Nephron progenitor cell (in vitro differentiated cells): Measurements from ENCODE around the gene SLC35F1.

ENCODE experiments used
- DNase-seq: peaks from one replicate; pipeline ENCODE4 v3.0.0; 2021
- H3K27ac Mint-ChIP-seq: 2 replicates; pipeline ENCODE4 v1.8.0; 2021; ENCODE audit warnings: mild to moderate bottlenecking, moderate library complexity, mixed read lengths
- H3K27me3 Mint-ChIP-seq: 2 replicates; pipeline ENCODE4 v1.8.0; 2021; ENCODE audit warnings: mild to moderate bottlenecking, low read depth, mixed read lengths; ENCODE audit not compliant: poor library complexity
- H3K36me3 Mint-ChIP-seq: 2 replicates; pipeline ENCODE4 v1.8.0; 2021; ENCODE audit warnings: low read depth, mixed read lengths
- H3K4me1 Mint-ChIP-seq: 2 replicates; pipeline ENCODE4 v1.8.0; 2021; ENCODE audit warnings: mixed read lengths
- H3K4me3 Mint-ChIP-seq: 2 replicates; pipeline ENCODE4 v1.8.0; 2021; ENCODE audit warnings: mild to moderate bottlenecking, moderate library complexity, mixed read lengths
- H3K9me3 Mint-ChIP-seq: 2 replicates; pipeline ENCODE4 v1.8.0; 2021; ENCODE audit warnings: mild to moderate bottlenecking, moderate library complexity, mixed read lengths
- TF ChIP-seq, protein P1 (sequence below): fragments of 200-600 bp; sonication (generic); IDR thresholded peaks from 2 replicates; pipeline ENCODE4 v1.5.0; 2021; ENCODE audit warnings: antibody characterized with exemption

SLC35F1 gene

DNA sequence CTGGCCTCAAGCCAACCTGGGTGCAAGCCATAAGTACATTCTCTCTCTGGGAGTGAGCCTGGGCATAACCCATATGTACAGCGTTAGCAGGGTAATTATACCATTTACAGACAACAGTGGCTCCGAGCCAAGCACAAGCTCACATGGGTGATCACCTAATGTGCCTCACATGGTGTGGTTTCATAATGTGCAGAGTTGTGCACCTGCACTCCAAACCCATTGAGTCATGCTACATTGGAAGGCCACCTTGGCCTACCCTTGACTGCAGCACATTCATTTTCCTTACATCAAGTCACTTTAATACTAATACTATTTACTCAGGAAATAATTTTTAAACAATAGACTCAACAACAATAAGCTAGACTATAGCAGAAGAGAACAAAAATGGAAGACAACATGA lies 446.5 kb downstream of the SLC35F1 start:
- DNase-seq: no peak
- H3K4me3 Mint-ChIP-seq: no peak overlapping the region
- TF ChIP-seq, protein P1, sequence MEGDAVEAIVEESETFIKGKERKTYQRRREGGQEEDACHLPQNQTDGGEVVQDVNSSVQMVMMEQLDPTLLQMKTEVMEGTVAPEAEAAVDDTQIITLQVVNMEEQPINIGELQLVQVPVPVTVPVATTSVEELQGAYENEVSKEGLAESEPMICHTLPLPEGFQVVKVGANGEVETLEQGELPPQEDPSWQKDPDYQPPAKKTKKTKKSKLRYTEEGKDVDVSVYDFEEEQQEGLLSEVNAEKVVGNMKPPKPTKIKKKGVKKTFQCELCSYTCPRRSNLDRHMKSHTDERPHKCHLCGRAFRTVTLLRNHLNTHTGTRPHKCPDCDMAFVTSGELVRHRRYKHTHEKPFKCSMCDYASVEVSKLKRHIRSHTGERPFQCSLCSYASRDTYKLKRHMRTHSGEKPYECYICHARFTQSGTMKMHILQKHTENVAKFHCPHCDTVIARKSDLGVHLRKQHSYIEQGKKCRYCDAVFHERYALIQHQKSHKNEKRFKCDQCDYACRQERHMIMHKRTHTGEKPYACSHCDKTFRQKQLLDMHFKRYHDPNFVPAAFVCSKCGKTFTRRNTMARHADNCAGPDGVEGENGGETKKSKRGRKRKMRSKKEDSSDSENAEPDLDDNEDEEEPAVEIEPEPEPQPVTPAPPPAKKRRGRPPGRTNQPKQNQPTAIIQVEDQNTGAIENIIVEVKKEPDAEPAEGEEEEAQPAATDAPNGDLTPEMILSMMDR: no peak

DNA sequence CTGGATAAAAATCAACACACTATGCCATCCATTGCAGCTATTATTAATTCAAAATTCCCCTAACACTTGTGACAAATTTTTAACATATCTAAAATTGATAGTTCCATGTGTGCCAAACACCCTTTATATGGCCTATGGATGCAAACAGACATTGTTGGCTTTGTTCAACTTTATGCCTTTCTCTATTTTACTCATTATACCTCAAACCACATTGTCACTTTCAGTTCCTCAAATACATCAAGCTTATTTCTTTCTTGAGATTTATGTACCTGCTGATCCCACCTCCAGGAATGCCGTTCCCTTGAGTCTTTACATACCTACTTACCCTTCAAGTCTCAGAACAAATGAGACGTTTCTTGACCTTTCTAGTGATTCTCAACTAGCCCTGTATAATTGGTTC lies 447.6 kb downstream of the SLC35F1 start:
- peaks cover 3% of the 10 kb centered on the region for H3K27me3 Mint-ChIP-seq
- no peaks in the 10 kb centered on the region for H3K36me3 Mint-ChIP-seq
- TF ChIP-seq, protein P1: no peak
- no peak overlapping the region for H3K4me3 Mint-ChIP-seq
- H3K27ac Mint-ChIP-seq: no peak overlapping the region
- no peaks in the 10 kb centered on the region for H3K9me3 Mint-ChIP-seq
- DNase-seq: no peak
- no peaks in the 10 kb centered on the region for H3K4me1 Mint-ChIP-seq

More for the DNA sequence above, 446.5 kb downstream of the SLC35F1 start:
- Mint-ChIP-seq H3K9me3 (no peaks in the 10 kb centered on the region), H3K36me3 (no peaks in the 10 kb centered on the region), H3K4me1 (no peaks in the 10 kb centered on the region), H3K27ac (no peak overlapping the region), H3K27me3 (peaks cover 3% of the 10 kb centered on the region)

DNA sequence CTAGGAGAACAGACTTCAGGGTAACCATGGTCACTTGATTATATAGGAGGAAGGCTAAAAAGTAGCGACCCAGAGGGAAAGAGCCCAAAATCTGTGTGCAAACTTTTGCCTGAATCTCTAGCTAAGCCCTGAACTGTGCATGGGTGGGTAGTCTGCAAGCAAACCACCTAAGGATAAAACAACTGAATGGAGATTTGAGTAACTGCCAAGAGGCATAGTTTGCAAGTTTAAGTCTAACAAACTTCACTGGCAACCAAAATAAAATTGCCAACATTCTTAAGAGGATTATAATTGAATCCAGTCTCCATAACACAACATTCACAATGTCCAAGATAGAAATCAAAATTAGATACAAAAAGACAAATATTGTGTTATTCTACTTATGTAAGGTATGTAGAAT lies 449.0 kb downstream of the SLC35F1 start:
- H3K27me3 Mint-ChIP-seq: peaks cover 3% of the 10 kb centered on the region
- no peak overlapping the region for H3K4me3 Mint-ChIP-seq
- TF ChIP-seq, protein P1: no peak
- no peaks in the 10 kb centered on the region for H3K4me1 Mint-ChIP-seq
- no peaks in the 10 kb centered on the region for H3K9me3 Mint-ChIP-seq
- H3K27ac Mint-ChIP-seq: no peak overlapping the region
- no peak for DNase-seq
- no peaks in the 10 kb centered on the region for H3K36me3 Mint-ChIP-seq

DNA sequence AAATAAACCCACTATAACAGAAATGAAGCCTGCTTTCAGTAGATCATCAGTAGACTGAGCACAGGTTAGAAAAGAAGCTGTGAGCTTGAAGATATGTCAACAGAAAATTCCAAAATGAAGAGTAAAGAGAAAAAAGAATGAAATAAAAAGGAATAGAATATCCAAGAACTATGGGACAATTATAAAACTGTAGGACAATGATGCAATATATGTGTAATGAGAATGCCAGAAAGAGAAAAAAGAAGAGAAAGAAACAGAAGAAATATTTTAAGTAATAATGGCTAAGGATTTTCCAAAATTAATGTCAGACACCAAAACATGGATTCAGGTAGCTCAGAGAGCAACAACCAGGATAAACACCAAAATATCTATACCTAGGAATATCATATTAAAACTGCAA lies 449.6 kb downstream of the SLC35F1 start:
- DNase-seq: no peak
- H3K27me3 Mint-ChIP-seq: peaks cover 3% of the 10 kb centered on the region
- H3K4me1 Mint-ChIP-seq: no peaks in the 10 kb centered on the region
- TF ChIP-seq, protein P1: no peak
- no peak overlapping the region for H3K27ac Mint-ChIP-seq
- H3K4me3 Mint-ChIP-seq: no peak overlapping the region
- H3K9me3 Mint-ChIP-seq: no peaks in the 10 kb centered on the region
- H3K36me3 Mint-ChIP-seq: no peaks in the 10 kb centered on the region
